ENCODE measurements around the gene GNAZ. TPM values are rescaled to one million over a fixed set of nuclear protein-coding genes. Genes with fewer than 3 reads are reported as not detected.

GNAZ gene
- total RNA-seq, 2 experiments from 2014 or later: 1.2 to 2.1 TPM

GRCh38 chr22:23115369-23115768 lies 45.0 kb downstream of the GNAZ start:
- ChIA-PET CTCF (no interaction called here), POLR2A (no interaction called here)

GRCh38 chr22:23115825-23116494 lies 45.6 kb downstream of the GNAZ start:
- CTCF ChIA-PET: no interaction called here
- POLR2A ChIA-PET: no interaction called here

- ChIA-PET CTCF (no interaction called here), POLR2A (no interaction called here)
Observed at GRCh38 chr22:23116506-23117263, 46.4 kb downstream of the GNAZ start.

GRCh38 chr22:23117275-23117674 lies 47.0 kb downstream of the GNAZ start:
- ChIA-PET CTCF (no interaction called here), POLR2A (no interaction called here)

GRCh38 chr22:23117891-23118646 lies 47.8 kb downstream of the GNAZ start:
- ChIA-PET POLR2A (no interaction called here), CTCF (interaction anchor here (2.0 kb wide), 1 partner anchor 10 kb away, joined by 7 read pairs; no protein-coding TSS in a partner anchor)

GRCh38 chr22:23118647-23119493 lies 48.6 kb downstream of the GNAZ start:
- ChIA-PET CTCF (interaction anchor here (2.0 to 2.5 kb wide), 2 partner anchors 9 to 159 kb away, joined by 7 to 15 read pairs; no protein-coding TSS in a partner anchor), POLR2A (no interaction called here)

- ChIA-PET POLR2A (interaction anchor here (0.6 kb wide), 1 partner anchor 84 kb away, joined by 7 read pairs; no protein-coding TSS in a partner anchor), CTCF (interaction anchor here (2.0 to 2.5 kb wide), 2 partner anchors 8 to 160 kb away, joined by 7 to 15 read pairs; no protein-coding TSS in a partner anchor)
Observed at GRCh38 chr22:23119494-23120414, 49.4 kb downstream of the GNAZ start.

GRCh38 chr22:23120415-23120899 lies 50.1 kb downstream of the GNAZ start:
- ChIA-PET POLR2A (no interaction called here), CTCF (interaction anchor here (2.0 to 2.5 kb wide), 2 partner anchors 8 to 161 kb away, joined by 7 to 15 read pairs; no protein-coding TSS in a partner anchor)

GRCh38 chr22:23121000-23121421 lies 50.7 kb downstream of the GNAZ start:
- ChIA-PET CTCF (interaction anchor here (2.5 kb wide), 1 partner anchor 161 kb away, joined by 15 read pairs; no protein-coding TSS in a partner anchor), POLR2A (no interaction called here)

GRCh38 chr22:23121424-23121823 lies 51.1 kb downstream of the GNAZ start:
- POLR2A ChIA-PET: no interaction called here
- CTCF ChIA-PET: interaction anchor here (2.5 kb wide), 1 partner anchor 162 kb away, joined by 15 read pairs; no protein-coding TSS in a partner anchor

- ChIA-PET POLR2A (no interaction called here), CTCF (interaction anchor here (1.2 to 1.3 kb wide), 2 partner anchors 161 to 166 kb away, joined by 3 to 4 read pairs; no protein-coding TSS in a partner anchor)
Observed at GRCh38 chr22:23122216-23122957, 52.1 kb downstream of the GNAZ start.

- POLR2A ChIA-PET: interaction anchor here (0.7 kb wide), 1 partner anchor 26 kb away, joined by 4 read pairs; no protein-coding TSS in a partner anchor
- CTCF ChIA-PET: interaction anchor here (1.2 to 1.3 kb wide), 2 partner anchors 162 to 166 kb away, joined by 3 to 4 read pairs; no protein-coding TSS in a partner anchor
Observed at GRCh38 chr22:23122992-23123803, 52.9 kb downstream of the GNAZ start.

- ChIA-PET POLR2A (interaction anchor here (0.7 kb wide), 1 partner anchor 26 kb away, joined by 4 read pairs; no protein-coding TSS in a partner anchor), CTCF (no interaction called here)
Observed at GRCh38 chr22:23123804-23124254, 53.5 kb downstream of the GNAZ start.

- POLR2A ChIA-PET: no interaction called here
Observed at GRCh38 chr22:23124611-23125511, 54.5 kb downstream of the GNAZ start.

GRCh38 chr22:23125512-23126103 lies 55.3 kb downstream of the GNAZ start:
- ChIA-PET CTCF (interaction anchor here (4.3 kb wide), 1 partner anchor 167 kb away, joined by 65 read pairs; no protein-coding TSS in a partner anchor), POLR2A (no interaction called here)

More at GRCh38 chr22:23124611-23125511, 54.5 kb downstream of the GNAZ start:
- CTCF ChIA-PET: no interaction called here
